Retinal pigment epithelial cell (primary cell): Measurements from ENCODE around the gene NDUFS5.
"Not testable (repeated sequence)": the region's sequence is repeated elsewhere in the genome, so short reads cannot be mapped to it uniquely, and the experiment has no call there.

ENCODE experiments used
- DNase-seq: peaks from one replicate; pipeline ENCODE4 v3.0.0-alpha.2; 2010; ENCODE audit warnings: low read depth
- H3K4me3 ChIP-seq: 2 replicates; pipeline ENCODE4 v1.5.1; 2011; ENCODE audit warnings: mild to moderate bottlenecking, low read length, control low read depth, moderate library complexity
- TF ChIP-seq, protein P1 (sequence below): conservative IDR thresholded peaks from 2 replicates; pipeline ENCODE4 v1.5.1; 2011; ENCODE audit warnings: low read depth, low read length, control low read depth, inconsistent platforms

The NDUFS5 gene

DNA sequence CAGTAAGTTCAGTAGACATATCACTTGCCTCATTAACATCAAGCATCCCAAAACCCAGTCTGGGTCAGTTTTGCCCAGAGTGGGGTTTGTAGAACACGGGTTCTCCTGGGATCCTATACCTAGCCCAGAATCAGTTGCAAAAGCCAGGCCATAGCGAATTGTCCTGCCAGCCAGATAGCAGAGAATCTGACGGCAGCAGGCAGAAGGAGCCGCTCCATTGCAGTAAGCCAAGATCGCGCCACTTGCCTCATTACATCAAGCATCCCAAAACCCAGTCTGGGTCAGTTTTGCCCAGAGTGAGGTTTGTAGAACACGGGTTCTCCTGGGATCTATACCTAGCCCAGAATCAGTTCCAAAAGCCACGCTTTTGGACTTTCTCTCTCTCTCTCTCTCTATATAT lies 19.1 kb downstream of the NDUFS5 start:
- TF ChIP-seq, protein P1, sequence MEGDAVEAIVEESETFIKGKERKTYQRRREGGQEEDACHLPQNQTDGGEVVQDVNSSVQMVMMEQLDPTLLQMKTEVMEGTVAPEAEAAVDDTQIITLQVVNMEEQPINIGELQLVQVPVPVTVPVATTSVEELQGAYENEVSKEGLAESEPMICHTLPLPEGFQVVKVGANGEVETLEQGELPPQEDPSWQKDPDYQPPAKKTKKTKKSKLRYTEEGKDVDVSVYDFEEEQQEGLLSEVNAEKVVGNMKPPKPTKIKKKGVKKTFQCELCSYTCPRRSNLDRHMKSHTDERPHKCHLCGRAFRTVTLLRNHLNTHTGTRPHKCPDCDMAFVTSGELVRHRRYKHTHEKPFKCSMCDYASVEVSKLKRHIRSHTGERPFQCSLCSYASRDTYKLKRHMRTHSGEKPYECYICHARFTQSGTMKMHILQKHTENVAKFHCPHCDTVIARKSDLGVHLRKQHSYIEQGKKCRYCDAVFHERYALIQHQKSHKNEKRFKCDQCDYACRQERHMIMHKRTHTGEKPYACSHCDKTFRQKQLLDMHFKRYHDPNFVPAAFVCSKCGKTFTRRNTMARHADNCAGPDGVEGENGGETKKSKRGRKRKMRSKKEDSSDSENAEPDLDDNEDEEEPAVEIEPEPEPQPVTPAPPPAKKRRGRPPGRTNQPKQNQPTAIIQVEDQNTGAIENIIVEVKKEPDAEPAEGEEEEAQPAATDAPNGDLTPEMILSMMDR: no peak
- DNase-seq: no peak
- no peak overlapping the region for H3K4me3 ChIP-seq

DNA sequence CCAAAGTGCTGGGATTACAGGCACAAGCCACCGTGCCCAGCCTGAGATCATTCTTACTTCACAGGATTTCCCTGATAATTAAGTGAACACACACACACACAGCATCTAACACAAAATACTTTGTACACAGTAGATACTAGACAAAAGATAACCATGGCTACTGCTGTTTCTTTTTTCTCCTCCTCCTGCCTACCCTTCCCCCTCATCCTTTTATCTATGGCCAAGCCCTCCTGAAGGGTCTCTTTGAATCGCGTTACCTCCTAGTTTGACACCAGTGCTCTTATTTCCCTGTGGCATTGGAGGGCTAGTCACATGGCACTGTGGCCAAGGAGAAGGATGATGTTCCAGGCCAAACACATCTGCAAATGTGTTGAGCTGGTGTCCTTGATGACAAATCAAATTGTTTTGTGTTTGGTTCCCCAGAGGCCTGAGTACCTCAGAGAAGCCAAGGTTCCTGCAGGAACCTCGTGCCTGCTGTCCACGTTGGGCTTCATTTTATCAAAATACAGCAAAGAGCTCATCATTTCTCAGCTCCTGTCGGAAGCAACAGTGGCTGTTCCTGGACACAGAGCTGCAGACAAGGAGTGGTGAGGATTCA lies 20.6 kb downstream of the NDUFS5 start:
- DNase-seq: no peak
- no peak overlapping the region for H3K4me3 ChIP-seq
- TF ChIP-seq, protein P1: no peak

- TF ChIP-seq, protein P1: no peak
- H3K4me3 ChIP-seq: no peak overlapping the region
- peak; percentile 75 for DNase-seq
Measured at GRCh38 chr1:39047374-39048229, 21.5 kb downstream of the NDUFS5 start.

GRCh38 chr1:39048745-39049370 lies 22.7 kb downstream of the NDUFS5 start:
- no peak overlapping the region for H3K4me3 ChIP-seq
- TF ChIP-seq, protein P1: no peak
- DNase-seq: no peak

DNA sequence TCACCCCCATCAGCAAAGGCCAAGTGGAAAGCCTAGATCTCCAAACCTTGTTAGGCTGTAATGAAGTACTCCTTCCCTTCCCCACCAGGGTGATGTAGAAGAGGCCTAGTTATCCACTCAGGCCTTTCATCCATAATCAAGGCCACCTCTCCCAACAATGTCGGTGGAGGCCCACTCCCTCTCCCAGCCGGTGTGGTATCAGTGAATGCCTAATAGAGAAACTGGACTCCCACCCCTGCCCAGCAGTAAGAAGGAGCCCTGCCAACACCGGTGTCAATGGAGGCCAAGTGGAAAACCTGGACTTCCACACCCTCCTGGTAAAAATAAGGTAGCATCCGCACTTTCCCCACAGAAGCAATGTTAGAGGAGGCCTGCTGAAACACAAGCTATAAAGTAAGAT lies 23.9 kb downstream of the NDUFS5 start:
- no peak overlapping the region for H3K4me3 ChIP-seq
- TF ChIP-seq, protein P1: no peak
- DNase-seq: no peak

GRCh38 chr1:39051193-39051850 lies 25.2 kb downstream of the NDUFS5 start:
- not testable (repeated sequence) for H3K4me3 ChIP-seq, DNase-seq

DNA sequence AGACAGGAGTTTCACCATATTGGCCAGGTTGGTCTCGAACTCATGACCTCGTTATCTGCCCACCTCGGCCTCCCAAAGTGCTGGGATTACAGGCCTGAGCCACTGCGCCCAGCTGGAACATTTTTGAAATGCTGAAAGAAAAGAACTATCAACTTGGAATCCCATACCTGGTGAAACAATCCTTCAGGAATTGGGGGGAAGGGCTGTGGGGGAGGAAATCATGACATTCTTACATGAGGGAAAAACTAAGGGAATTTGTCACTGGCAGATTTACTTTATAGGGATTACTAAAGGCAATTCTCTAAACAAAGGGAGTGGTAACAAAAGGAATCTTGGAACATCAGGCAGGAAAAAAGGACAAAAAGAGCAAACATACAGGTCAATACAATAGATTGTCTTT lies 25.8 kb downstream of the NDUFS5 start:
- TF ChIP-seq, protein P1: no peak
- no peak overlapping the region for H3K4me3 ChIP-seq
- DNase-seq: no peak

DNA sequence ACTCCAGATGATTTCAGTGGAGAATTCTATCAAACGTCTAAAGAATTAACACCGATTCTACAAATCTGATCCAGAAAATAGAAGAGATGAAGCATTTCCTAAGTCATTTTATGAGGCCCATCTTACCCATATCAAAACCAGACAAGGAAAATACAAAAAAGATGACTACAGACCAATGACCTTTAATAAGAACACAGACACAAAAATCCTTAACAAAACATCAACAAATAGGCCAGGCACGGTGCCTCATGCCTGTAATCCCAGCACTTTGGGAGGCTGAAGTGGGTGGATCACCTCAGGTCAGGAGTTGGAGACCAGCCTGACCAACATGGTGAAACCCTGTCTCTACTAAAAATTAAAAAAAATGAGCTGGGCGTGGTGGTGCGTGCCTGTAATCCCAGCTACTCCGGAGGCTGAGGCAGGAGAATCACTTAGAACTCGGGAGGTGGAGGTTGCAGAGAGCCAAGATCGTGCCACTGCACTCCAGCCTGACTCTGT lies 29.1 kb downstream of the NDUFS5 start:
- DNase-seq, H3K4me3 ChIP-seq: not testable (repeated sequence)

DNA sequence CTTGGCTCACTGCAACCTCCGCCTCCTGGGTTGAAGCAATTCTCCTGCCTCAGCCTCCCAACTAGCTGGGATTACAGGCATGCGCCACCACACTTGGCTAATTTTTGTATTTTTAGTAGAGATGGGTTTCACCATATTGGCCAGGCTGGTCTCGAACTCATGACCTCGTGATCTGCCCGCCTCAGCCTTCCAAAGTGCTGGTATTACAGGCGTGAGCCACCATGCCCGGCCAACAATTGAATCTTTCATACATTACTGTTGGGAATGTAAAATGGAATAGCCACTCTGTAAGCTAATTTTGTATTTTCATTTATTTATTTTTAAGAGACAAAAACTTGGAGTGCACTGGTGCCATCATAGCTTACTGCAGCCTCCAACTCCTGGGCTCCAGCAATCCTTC lies 35.4 kb downstream of the NDUFS5 start:
- DNase-seq, H3K4me3 ChIP-seq: not testable (repeated sequence)
